Measurements from ENCODE around the gene ARF5.

The ARF5 gene

DNA sequence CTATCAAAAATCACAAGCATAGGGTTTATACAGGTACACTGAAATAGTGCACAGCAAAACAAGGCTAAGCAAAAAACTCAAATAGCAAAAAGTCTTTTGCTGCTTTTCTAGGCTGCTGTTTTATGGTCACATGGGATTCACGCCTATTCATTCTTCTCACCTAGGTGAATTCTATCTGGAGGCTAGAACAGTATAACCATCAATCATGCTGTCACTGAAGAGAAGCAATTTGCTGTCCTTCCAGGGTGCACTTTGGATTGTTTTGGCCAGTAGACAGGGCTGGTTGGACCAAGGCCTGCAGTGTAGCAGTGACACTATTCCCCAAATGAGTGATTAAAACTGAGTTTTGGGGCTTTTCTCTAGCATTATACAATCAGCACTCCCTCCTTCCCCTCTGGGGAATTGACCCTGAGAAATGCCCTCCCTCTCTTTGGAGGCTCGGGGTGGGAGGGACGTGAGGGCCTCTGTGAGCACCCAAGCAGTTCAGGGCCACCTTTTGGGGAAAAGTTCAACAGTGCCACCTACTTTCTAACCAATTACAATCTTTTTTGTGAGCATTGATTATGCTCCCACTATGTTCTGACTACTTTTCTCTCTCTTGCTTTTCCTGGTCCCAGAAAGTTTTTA is 47.6 kb downstream of the ARF5 start:
- TF ChIP-seq, protein P1, sequence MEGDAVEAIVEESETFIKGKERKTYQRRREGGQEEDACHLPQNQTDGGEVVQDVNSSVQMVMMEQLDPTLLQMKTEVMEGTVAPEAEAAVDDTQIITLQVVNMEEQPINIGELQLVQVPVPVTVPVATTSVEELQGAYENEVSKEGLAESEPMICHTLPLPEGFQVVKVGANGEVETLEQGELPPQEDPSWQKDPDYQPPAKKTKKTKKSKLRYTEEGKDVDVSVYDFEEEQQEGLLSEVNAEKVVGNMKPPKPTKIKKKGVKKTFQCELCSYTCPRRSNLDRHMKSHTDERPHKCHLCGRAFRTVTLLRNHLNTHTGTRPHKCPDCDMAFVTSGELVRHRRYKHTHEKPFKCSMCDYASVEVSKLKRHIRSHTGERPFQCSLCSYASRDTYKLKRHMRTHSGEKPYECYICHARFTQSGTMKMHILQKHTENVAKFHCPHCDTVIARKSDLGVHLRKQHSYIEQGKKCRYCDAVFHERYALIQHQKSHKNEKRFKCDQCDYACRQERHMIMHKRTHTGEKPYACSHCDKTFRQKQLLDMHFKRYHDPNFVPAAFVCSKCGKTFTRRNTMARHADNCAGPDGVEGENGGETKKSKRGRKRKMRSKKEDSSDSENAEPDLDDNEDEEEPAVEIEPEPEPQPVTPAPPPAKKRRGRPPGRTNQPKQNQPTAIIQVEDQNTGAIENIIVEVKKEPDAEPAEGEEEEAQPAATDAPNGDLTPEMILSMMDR (IDR thresholded peaks at IDR 0.05; ENCODE audit: extremely low read depth, missing control alignments), result no peak
- DNase-seq (ENCODE audit: low spot score), result no peak

DNA sequence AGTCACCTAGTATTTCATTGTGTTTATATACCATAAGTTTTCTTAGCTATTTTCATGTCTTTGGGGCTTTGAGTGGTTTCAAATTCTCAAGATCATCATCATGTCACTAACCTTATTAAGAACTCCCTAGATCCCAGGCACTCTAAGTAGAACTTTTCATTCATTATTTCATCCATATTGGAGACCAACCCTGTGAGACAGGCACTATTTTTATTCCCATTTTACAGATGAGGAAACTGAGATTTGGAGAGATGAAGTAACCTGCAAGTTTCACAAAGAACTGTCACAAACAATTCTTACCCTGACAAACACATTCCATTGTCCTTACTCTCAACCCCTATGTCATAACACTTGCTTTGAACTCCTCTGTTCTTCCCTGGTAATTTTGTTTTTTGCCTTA is 50.0 kb downstream of the ARF5 start:
- TF ChIP-seq, protein P1 (IDR thresholded peaks at IDR 0.05; ENCODE audit: extremely low read depth, missing control alignments), result no peak
- DNase-seq (ENCODE audit: low spot score), result no peak

All from GM20000 (cell line).